ENCODE data around the gene IL1RN. TPM values are rescaled to one million over a fixed set of nuclear protein-coding genes. Genes with fewer than 3 reads are reported as not detected.

The IL1RN gene
- total and polyA plus RNA-seq, 2 of the 4 experiments (the other 2 are of a cell fraction), result not detected

DNA sequence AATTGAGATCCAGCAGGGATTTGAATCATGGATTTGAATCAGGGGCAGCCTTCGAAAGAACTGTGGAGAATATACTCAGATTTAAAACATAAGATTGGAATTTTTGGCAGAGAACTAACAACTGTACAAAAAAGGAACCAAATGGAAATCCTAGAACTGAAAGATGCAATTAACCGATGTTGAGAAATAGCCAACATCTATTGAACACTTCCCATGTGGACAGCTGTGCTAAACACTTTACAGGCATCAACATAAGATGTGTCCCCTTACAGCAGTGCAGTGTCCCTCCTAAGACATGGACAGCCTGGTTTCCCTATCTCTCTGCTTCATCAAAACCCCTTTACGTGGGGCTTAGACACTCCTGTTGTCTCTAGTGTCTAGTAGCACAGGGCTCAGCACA, 3.7 kb upstream of the IL1RN start:
- no peaks in the 10 kb centered on the region for H3K36me3 ChIP-seq (ENCODE audit: control insufficient read depth, insufficient read depth, low read length)
- POLR2A ChIA-PET (ENCODE audit: unreplicated experiment), result no interaction called here
- no peak overlapping the region for H2AK5ac ChIP-seq (ENCODE audit: low read depth, low read length)
- CTCF ChIA-PET, result no interaction called here
- DNase-seq, result no peak
- no peak overlapping the region for H4K91ac ChIP-seq (ENCODE audit: insufficient read depth, low read depth, low read length)
- BruUV-seq (replicated peaks), result no TSS peak
- H2AK9ac ChIP-seq (replicated peaks; ENCODE audit: low read depth, low read length, poor library complexity), result no peak overlapping the region
- H3K9ac ChIP-seq (ENCODE audit: low read depth, low read length), result no peak overlapping the region
- no peaks in the 10 kb centered on the region for H3K79me1 ChIP-seq (ENCODE audit: low read depth in 1 of 2, low read length in 2 of 2)
- in situ Hi-C loops (cut with MboI; ENCODE audit: low sequenced_read_pairs) (no loop called here), dilution Hi-C loops (cut with HindIII; ENCODE audit: low sequenced_read_pairs, unreplicated experiment) (no loop called here), intact Hi-C loops (cut with micrococcal nuclease) (no loop called here)
- no peak overlapping the region for H3K4me3 ChIP-seq (ENCODE audit: insufficient read depth, low read depth, low read length)
- H3K27ac ChIP-seq (ENCODE audit: insufficient read depth, low read length), result no peak overlapping the region
- ATAC-seq (ENCODE audit: low read depth), result no peak
- no peak overlapping the region for H3K14ac ChIP-seq (replicated peaks; ENCODE audit: low read depth, low read length)
- no peak overlapping the region for H2BK20ac ChIP-seq (ENCODE audit: low read depth, low read length)
- no peaks in the 10 kb centered on the region for H3K4me1 ChIP-seq (ENCODE audit: control insufficient read depth, insufficient read depth, low read length)
- H3K56ac ChIP-seq (ENCODE audit: extremely low read depth, insufficient read depth, low read length), result no peak overlapping the region
- H2BK5ac ChIP-seq (ENCODE audit: low read depth, low read length, poor library complexity, severe bottlenecking), result no peak overlapping the region
- no peak overlapping the region for H2BK15ac ChIP-seq (ENCODE audit: low read depth, low read length)
- no peak overlapping the region for H2BK120ac ChIP-seq (ENCODE audit: low read depth, low read length)
- H4K5ac ChIP-seq (ENCODE audit: low read depth, low read length), result no peak overlapping the region
- H3K27me3 ChIP-seq (ENCODE audit: control insufficient read depth, insufficient read depth, low read length), result peaks cover 14% of the 10 kb centered on the region
- no peak overlapping the region for H3K4ac ChIP-seq (ENCODE audit: low read depth, low read length)
- no peak overlapping the region for H4K8ac ChIP-seq (ENCODE audit: low read depth in 2 of 2, low read length in 2 of 2)
- H3K9me3 ChIP-seq (ENCODE audit: control insufficient read depth, insufficient read depth, low read length), result no peaks in the 10 kb centered on the region
- H3K4me2 ChIP-seq (ENCODE audit: low read depth, low read length), result no peak overlapping the region
- H3K18ac ChIP-seq (ENCODE audit: low read depth, low read length), result no peak overlapping the region
- TF ChIP-seq MAFK (IDR thresholded peaks at IDR 0.05; ENCODE audit: low read depth, low read length) (no peak), MXI1 (IDR thresholded peaks at IDR 0.05; ENCODE audit: borderline replicate concordance, low read depth, low read length) (no peak), CEBPB (IDR thresholded peaks at IDR 0.05; ENCODE audit: low read depth, low read length) (no peak), NFE2L2 (IDR thresholded peaks at IDR 0.05; ENCODE audit: low read depth, low read length) (no peak), CHD1 (IDR thresholded peaks at IDR 0.05; ENCODE audit: low read depth, low read length) (no peak), RAD21 (IDR thresholded peaks at IDR 0.05; ENCODE audit: low read length) (no peak), MAZ (IDR thresholded peaks at IDR 0.05; ENCODE audit: borderline replicate concordance, low read depth, low read length) (no peak), POLR2A (IDR thresholded peaks at IDR 0.05; ENCODE audit: low read depth, low read length) (no peak)
- TF ChIP-seq, protein P1, sequence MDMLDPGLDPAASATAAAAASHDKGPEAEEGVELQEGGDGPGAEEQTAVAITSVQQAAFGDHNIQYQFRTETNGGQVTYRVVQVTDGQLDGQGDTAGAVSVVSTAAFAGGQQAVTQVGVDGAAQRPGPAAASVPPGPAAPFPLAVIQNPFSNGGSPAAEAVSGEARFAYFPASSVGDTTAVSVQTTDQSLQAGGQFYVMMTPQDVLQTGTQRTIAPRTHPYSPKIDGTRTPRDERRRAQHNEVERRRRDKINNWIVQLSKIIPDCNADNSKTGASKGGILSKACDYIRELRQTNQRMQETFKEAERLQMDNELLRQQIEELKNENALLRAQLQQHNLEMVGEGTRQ (IDR thresholded peaks at IDR 0.05; ENCODE audit: low read depth, low read length), result no peak
- WGBS, 2 experiments (ENCODE audit: extremely low coverage in 2 of 2, insufficient read length in 1 of 2), result no CpG with 5 or more reads among the region's 3 CpGs
- no peak overlapping the region for H2AFZ ChIP-seq (replicated peaks; ENCODE audit: low read length, poor library complexity)
- no peaks in the 10 kb centered on the region for H4K20me1 ChIP-seq (ENCODE audit: insufficient read depth, low read length)
- H3K23ac ChIP-seq (ENCODE audit: low read depth, low read length), result no peak overlapping the region
- no peaks in the 10 kb centered on the region for H3K9me1 ChIP-seq (ENCODE audit: insufficient read depth, low read length)

Measured in IMR-90 (cell line).